Suprapubic skin (tissue), 4 donors: ENCODE data around the gene LNX2.

Experiments
- POLR2A ChIP-seq, 2 donors: fragments of 450-650 bp; IDR thresholded peaks; one replicate each; pipeline ENCODE4 v1.6.1; 2017; ENCODE audit warnings: antibody characterized with exemption in 2 of 2, mild to moderate bottlenecking in 2 of 2, moderate library complexity in 2 of 2
- POLR2AphosphoS5 ChIP-seq, 3 donors: sonication (generic); formaldehyde crosslinking; IDR thresholded peaks; one replicate each; pipeline ENCODE4 v1.6.1; 2017; ENCODE audit warnings: antibody characterized with exemption in 3 of 3
- TF ChIP-seq, protein P1 (sequence below), 2 donors: fragments of 200-600 bp in 1 of 2; fragments of 450-650 bp in 1 of 2; sonication (generic) in 1 of 2; IDR thresholded peaks; one replicate each; pipeline ENCODE4 v1.5.1; 2016 to 2019; ENCODE audit warnings: antibody characterized with exemption in 2 of 2, mild to moderate bottlenecking in 1 of 2, moderate library complexity in 1 of 2

DNA sequence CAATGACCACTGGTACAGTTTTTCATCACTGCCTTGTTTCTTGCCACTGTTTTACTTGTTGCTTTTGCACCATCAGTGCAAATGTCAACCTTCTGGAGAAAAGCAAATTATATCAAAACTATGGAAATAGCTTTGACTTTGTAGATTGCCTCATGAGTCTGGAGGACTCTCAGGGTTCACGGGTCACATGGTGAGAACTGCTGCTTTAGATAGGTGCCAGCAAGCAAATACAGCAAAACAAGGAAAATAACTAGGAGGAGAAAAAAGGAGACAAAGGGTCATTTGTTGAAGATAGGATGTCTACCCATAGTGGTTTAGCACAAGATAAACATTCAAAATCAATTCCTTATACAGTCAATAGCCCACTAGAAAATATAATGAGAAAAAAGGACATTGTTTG is 34.5 kb upstream of the LNX2 start:
- no peak for TF ChIP-seq POLR2AphosphoS5 (IDR thresholded peaks at IDR 0.05)
- TF ChIP-seq, protein P1, sequence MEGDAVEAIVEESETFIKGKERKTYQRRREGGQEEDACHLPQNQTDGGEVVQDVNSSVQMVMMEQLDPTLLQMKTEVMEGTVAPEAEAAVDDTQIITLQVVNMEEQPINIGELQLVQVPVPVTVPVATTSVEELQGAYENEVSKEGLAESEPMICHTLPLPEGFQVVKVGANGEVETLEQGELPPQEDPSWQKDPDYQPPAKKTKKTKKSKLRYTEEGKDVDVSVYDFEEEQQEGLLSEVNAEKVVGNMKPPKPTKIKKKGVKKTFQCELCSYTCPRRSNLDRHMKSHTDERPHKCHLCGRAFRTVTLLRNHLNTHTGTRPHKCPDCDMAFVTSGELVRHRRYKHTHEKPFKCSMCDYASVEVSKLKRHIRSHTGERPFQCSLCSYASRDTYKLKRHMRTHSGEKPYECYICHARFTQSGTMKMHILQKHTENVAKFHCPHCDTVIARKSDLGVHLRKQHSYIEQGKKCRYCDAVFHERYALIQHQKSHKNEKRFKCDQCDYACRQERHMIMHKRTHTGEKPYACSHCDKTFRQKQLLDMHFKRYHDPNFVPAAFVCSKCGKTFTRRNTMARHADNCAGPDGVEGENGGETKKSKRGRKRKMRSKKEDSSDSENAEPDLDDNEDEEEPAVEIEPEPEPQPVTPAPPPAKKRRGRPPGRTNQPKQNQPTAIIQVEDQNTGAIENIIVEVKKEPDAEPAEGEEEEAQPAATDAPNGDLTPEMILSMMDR (IDR thresholded peaks at IDR 0.05), result no peak
- no peak for TF ChIP-seq POLR2A (IDR thresholded peaks at IDR 0.05)
